A375 (cell line): Measurements from ENCODE around the gene XAGE1A. TPM values are rescaled to one million over a fixed set of nuclear protein-coding genes. Genes with fewer than 3 reads are reported as not detected.

Experiments used
- small RNA-seq: library from RNA; depleted of rRNA; stranded (forward); fragments of <200 nt; gene quantifications from one replicate; pipeline ENCODE3, GENCODE V24; 2014
- total RNA-seq: library from RNA; depleted of rRNA; stranded (reverse); fragments of >200 nt; shearing (Covaris generic); gene quantifications from 2 replicates; pipeline ENCODE4 v1.2.3, GENCODE V29; 2014; rRNA removed

XAGE1A gene
- 215 and 216 TPM in 2 replicates for total RNA-seq

GRCh38 chrX:52495545-52496418 is at the start of gene XAGE1A:
TSS of gene XAGE1A (plus strand) at chrX:52495808. CDS start at chrX:52497362, 1,554 bp downstream.

GRCh38 chrX:52516987-52517325 is 21.3 kb downstream of the XAGE1A start, which contains the start of gene XAGE1B:
TSS of gene XAGE1B (minus strand) at chrX:52517063. CDS start at chrX:52515527, 1,536 bp downstream.

Small RNA genes lying within 50 kb of the gene (small RNA-seq; reads per million reads assigned to genes)
- gene BX510359.8 (not detected), gene RBM22P7 (not detected)

Other genes with a start within 250 kb of the XAGE1A start
- gene XAGE2, start 126.8 kb upstream of the XAGE1A start, total RNA-seq = not detected in 2 replicates
- gene XAGE1B, start 21.3 kb downstream of the XAGE1A start, total RNA-seq = 435 and 492 TPM in 2 replicates
- gene SSX7, start 159.1 kb downstream of the XAGE1A start, total RNA-seq = not detected in 2 replicates
- 0.72 and 4.5 TPM in 2 replicates for gene SSX2, start 211.4 kb downstream of the XAGE1A start, total RNA-seq